Measurements from ENCODE around the gene TRIM68.

TRIM68 gene

GRCh38 chr11:4605057-4605456 lies 3.0 kb downstream of the TRIM68 start:
- no peak for DNase-seq

- no peak for DNase-seq
Measured at GRCh38 chr11:4593739-4594138, 14.3 kb downstream of the TRIM68 start, which contains the start of gene OR52I1. OR52I1 (plus strand) TSS chr11:4594039; CDS start chr11:4594039, 0 bp downstream.

- DNase-seq, result no peak
Measured at GRCh38 chr11:4589017-4589416, 19.0 kb downstream of the TRIM68 start.

GRCh38 chr11:4581443-4581842 lies 26.6 kb downstream of the TRIM68 start, which contains the start of gene OR52I2:
OR52I2 (plus strand) TSS chr11:4581743.
- no peak for DNase-seq

GRCh38 chr11:4580124-4580523 lies 27.9 kb downstream of the TRIM68 start:
- no peak for DNase-seq

- no peak for DNase-seq
Measured at GRCh38 chr11:4578624-4579023, 29.4 kb downstream of the TRIM68 start.

- no peak for DNase-seq
Measured at GRCh38 chr11:4577761-4578160, 30.3 kb downstream of the TRIM68 start.

- no peak for DNase-seq
Measured at GRCh38 chr11:4576880-4577279, 31.2 kb downstream of the TRIM68 start.

GRCh38 chr11:4569075-4569474 lies 39.0 kb downstream of the TRIM68 start:
- DNase-seq, result no peak

- no peak for DNase-seq
Measured at GRCh38 chr11:4565371-4565770, 42.7 kb downstream of the TRIM68 start.

- no peak for DNase-seq
Measured at GRCh38 chr11:4560467-4560866, 47.6 kb downstream of the TRIM68 start.

GRCh38 chr11:4559527-4560440 lies 48.2 kb downstream of the TRIM68 start:
- DNase-seq, result no peak

- DNase-seq, result no peak
Measured at GRCh38 chr11:4551346-4551979, 56.6 kb downstream of the TRIM68 start.
